T-cell (primary cell): ENCODE data around the gene ADGRG6. TPM values are rescaled to one million over a fixed set of nuclear protein-coding genes. Genes with fewer than 3 reads are reported as not detected.

Experiments
- ATAC-seq, 4 experiments: fragments of 200-7000 bp in 3 of 4; fragments of 150-1000 bp in 1 of 4; cut with Tn5 transposase; replicated peaks in 1 of 4; 1 replicate in 3 of 4; 2 replicates in 1 of 4; pipeline ENCODE4 v1.10.0; 2021; ENCODE audit warnings: moderate library complexity in 3 of 4, mild to moderate bottlenecking in 2 of 4, moderate number of reproducible peaks in 1 of 4
- CTCF ChIA-PET, 2 donors: fragments of 300-600 bp; sonication (Branson Sonifier 250); formaldehyde crosslinking; loops; one replicate each; lab custom pipeline; 2022; ENCODE audit warnings: antibody characterized with exemption in 2 of 2; lab: Charles Lee
- POLR2A ChIA-PET, 2 donors: fragments of 300-600 bp; sonication (Branson Sonifier 250); formaldehyde crosslinking; loops; one replicate each; lab custom pipeline; 2022; ENCODE audit warnings: antibody characterized with exemption in 2 of 2; lab: Charles Lee
- DNase-seq, 35 experiments: peaks; one replicate each; pipeline versions ENCODE4 v3.0.0 to v3.0.0-alpha.2; 2013 to 2023
- H3K27ac ChIP-seq: one replicate; pipeline ENCODE4 v1.5.1; 2013; ENCODE audit warnings: low read length
- H3K27me3 ChIP-seq, 2 experiments: replicated peaks in 1 of 2; 1 replicate in 1 of 2; 2 replicates in 1 of 2; pipeline versions ENCODE4 v1.6.1 to v1.7.0; 2013; ENCODE audit warnings: low read length in 1 of 2, mixed read lengths in 1 of 2; ENCODE audit not compliant: control insufficient read depth in 2 of 2, insufficient read depth in 2 of 2; ENCODE audit errors: extremely low read depth in 1 of 2
- H3K36me3 ChIP-seq, 2 donors: 1 replicate in 1 of 2; 2 replicates in 1 of 2; pipeline versions ENCODE4 v1.6.1 to v1.7.0; 2013; ENCODE audit warnings: low read length in 1 of 2; ENCODE audit not compliant: control insufficient read depth in 2 of 2, insufficient read depth in 1 of 2; ENCODE audit errors: extremely low read depth in 1 of 2
- H3K4me1 ChIP-seq, 2 experiments: 1 replicate in 1 of 2; 2 replicates in 1 of 2; pipeline versions ENCODE4 v1.6.1 to v1.7.0; 2013; ENCODE audit warnings: low read length in 2 of 2, mixed read lengths in 1 of 2; ENCODE audit not compliant: insufficient read depth in 2 of 2, control insufficient read depth in 1 of 2; ENCODE audit errors: extremely low read depth in 1 of 2
- H3K4me3 ChIP-seq, 2 donors: 1 replicate in 1 of 2; 2 replicates in 1 of 2; pipeline versions ENCODE4 v1.5.1 to v1.7.0; 2013; ENCODE audit warnings: mild to moderate bottlenecking in 2 of 2, low read length in 1 of 2, moderate library complexity in 1 of 2; ENCODE audit not compliant: control insufficient read depth in 1 of 2; ENCODE audit errors: extremely low read depth in 1 of 2
- H3K9me3 ChIP-seq: 2 replicates; pipeline ENCODE4 v1.7.0; 2013
- H3K27ac Mint-ChIP-seq, 2 donors: one replicate each; pipeline ENCODE4 v1.8.0; 2020 to 2021; ENCODE audit warnings: mild to moderate bottlenecking in 2 of 2, mixed read lengths in 2 of 2
- H3K27me3 Mint-ChIP-seq, 2 donors: one replicate each; pipeline ENCODE4 v1.8.0; 2021 to 2022; ENCODE audit warnings: mixed read lengths in 2 of 2
- H3K36me3 Mint-ChIP-seq: one replicate; pipeline ENCODE4 v1.8.0; 2021; ENCODE audit warnings: mixed read lengths
- H3K4me1 Mint-ChIP-seq, 3 donors: one replicate each; pipeline ENCODE4 v1.8.0; 2020 to 2022; ENCODE audit warnings: mixed read lengths in 3 of 3, mild to moderate bottlenecking in 1 of 3
- H3K4me3 Mint-ChIP-seq, 3 donors: one replicate each; pipeline ENCODE4 v1.8.0; 2020 to 2022; ENCODE audit warnings: mild to moderate bottlenecking in 3 of 3, mixed read lengths in 3 of 3, moderate library complexity in 3 of 3
- H3K9me3 Mint-ChIP-seq, 3 donors: one replicate each; pipeline ENCODE4 v1.8.0; 2020 to 2022; ENCODE audit warnings: mixed read lengths in 3 of 3
- WGBS: methylation state at CpG from one replicate; pipeline ENCODE4 v1.1.5; 2013; ENCODE audit warnings: missing lambda C conversion rate; ENCODE audit not compliant: insufficient coverage; 5-methylcytosine and 5-hydroxymethylcytosine counted together
- total RNA-seq, 35 experiments: library from RNA in 6 of 35; stranded (reverse) in 6 of 35; fragments of 120-200 nt in 1 of 35; gene quantifications; one replicate each; pipeline versions ENCODE4 v1.2.1 to v1.2.4 and lab custom pipeline; 2013 to 2026

The ADGRG6 gene
- total RNA-seq, 5 donors from 2014 or later (not counting 1 experiment from before 2014, with no cell fraction given), result 0.51 to 0.89 (median 0.61) TPM

- Histone ChIP-seq H3K4me1 (no peaks in the 10 kb centered on the region), H3K36me3 (no peaks in the 10 kb centered on the region), H3K27ac (no peak overlapping the region), H3K27me3 (no peaks in the 10 kb centered on the region), H3K9me3 (no peaks in the 10 kb centered on the region), H3K4me3 (no peak overlapping the region)
- POLR2A ChIA-PET, result no interaction called here
- DNase-seq (no peak), ATAC-seq (no peak)
- H3K4me1 Mint-ChIP-seq, result no peaks in the 10 kb centered on the region
- no peak overlapping the region for H3K27ac Mint-ChIP-seq
- WGBS, result 60% methylated on average over 1 of the region's 3 CpGs
- no peaks in the 10 kb centered on the region for H3K36me3 Mint-ChIP-seq
- H3K9me3 Mint-ChIP-seq, result no peaks in the 10 kb centered on the region
- no peak overlapping the region for H3K4me3 Mint-ChIP-seq
- peaks cover 6 to 8% of the 10 kb centered on the region in 2 donors for H3K27me3 Mint-ChIP-seq
- CTCF ChIA-PET, result no interaction called here
These were observed 47.5 kb downstream of the ADGRG6 start for GRCh38 chr6:142349215-142349823.

DNA sequence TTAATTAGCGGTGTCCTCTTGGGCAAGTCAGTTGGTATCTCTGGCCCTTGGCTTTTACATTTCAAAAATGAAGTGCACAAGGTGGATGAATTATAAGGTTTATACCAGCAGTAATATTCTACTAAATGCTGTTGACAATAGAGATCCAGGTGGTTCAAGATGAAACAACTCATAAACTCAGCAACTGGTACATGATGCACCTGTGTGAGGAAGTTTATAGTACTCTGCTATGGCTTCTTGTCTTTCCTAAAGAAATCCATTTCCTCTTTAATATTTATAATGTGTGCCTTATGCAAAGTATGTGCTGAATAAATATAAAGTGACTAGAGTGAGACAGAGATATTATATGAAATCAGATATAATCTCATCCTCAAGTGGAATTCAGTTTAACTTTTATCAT is 48.5 kb downstream of the ADGRG6 start:
- ChIA-PET POLR2A (no interaction called here), CTCF (no interaction called here)
- Histone ChIP-seq H3K36me3 (no peaks in the 10 kb centered on the region), H3K27me3 (no peaks in the 10 kb centered on the region), H3K27ac (no peak overlapping the region), H3K9me3 (no peaks in the 10 kb centered on the region), H3K4me3 (no peak overlapping the region), H3K4me1 (peaks cover 0 to 2% of the 10 kb centered on the region in 2 experiments)
- no peak for DNase-seq
- no peak for ATAC-seq
- H3K9me3 Mint-ChIP-seq, result no peaks in the 10 kb centered on the region
- no CpG with 5 or more reads among the region's 1 CpG for WGBS
- no peaks in the 10 kb centered on the region for H3K36me3 Mint-ChIP-seq
- no peak overlapping the region for H3K4me3 Mint-ChIP-seq
- H3K27ac Mint-ChIP-seq, result no peak overlapping the region
- H3K27me3 Mint-ChIP-seq, result peaks cover 6 to 8% of the 10 kb centered on the region in 2 donors
- H3K4me1 Mint-ChIP-seq, result no peaks in the 10 kb centered on the region

- ATAC-seq (no peak), DNase-seq (no peak)
- ChIA-PET POLR2A (interaction anchor here in 1 of 2 donors (0.8 kb wide), 1 partner anchor 63 kb away, joined by 3 read pairs; no protein-coding TSS in a partner anchor), CTCF (no interaction called here)
- Mint-ChIP-seq H3K27ac (no peak overlapping the region), H3K4me3 (no peak overlapping the region), H3K4me1 (peaks cover 6 to 17% (median 13%) of the 10 kb centered on the region in 3 donors), H3K36me3 (no peaks in the 10 kb centered on the region), H3K27me3 (peaks cover 2 to 4% of the 10 kb centered on the region in 2 donors), H3K9me3 (no peaks in the 10 kb centered on the region)
- H3K27me3 ChIP-seq, result no peaks in the 10 kb centered on the region
- H3K27ac ChIP-seq, result no peak overlapping the region
- H3K36me3 ChIP-seq, result no peaks in the 10 kb centered on the region
- H3K4me3 ChIP-seq, result no peak overlapping the region
- H3K4me1 ChIP-seq, result peaks cover 3 to 13% of the 10 kb centered on the region in 2 experiments
- no CpG with 5 or more reads among the region's 2 CpGs for WGBS
- no peaks in the 10 kb centered on the region for H3K9me3 ChIP-seq
These were observed 51.9 kb downstream of the ADGRG6 start for GRCh38 chr6:142353690-142354089.

DNA sequence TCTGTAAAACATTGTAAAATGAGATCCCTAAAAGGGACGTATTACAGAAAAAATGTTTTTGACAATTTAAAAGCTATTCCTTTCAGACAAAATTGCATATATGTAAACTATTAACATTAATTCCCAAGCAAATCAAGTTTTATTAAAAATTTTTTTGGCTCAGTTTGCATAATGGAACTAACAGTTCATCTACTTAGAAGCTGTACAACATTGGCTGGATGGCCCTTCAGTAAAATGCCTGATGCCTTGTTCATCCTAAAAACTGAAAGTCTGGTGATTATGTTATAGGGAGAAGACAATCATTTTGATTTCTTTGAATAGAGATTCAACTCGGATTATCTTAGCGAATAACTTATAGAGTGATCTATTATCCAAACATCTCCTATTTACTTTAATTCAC is 52.8 kb downstream of the ADGRG6 start:
- DNase-seq, result no peak
- Histone ChIP-seq H3K27ac (no peak overlapping the region), H3K36me3 (no peaks in the 10 kb centered on the region), H3K4me1 (peaks cover 3 to 16% of the 10 kb centered on the region in 2 experiments), H3K4me3 (no peak overlapping the region), H3K9me3 (no peaks in the 10 kb centered on the region), H3K27me3 (no peaks in the 10 kb centered on the region)
- WGBS, result no CpG with 5 or more reads among the region's 3 CpGs
- Mint-ChIP-seq H3K36me3 (no peaks in the 10 kb centered on the region), H3K27ac (no peak overlapping the region), H3K27me3 (peaks cover 2 to 4% of the 10 kb centered on the region in 2 donors), H3K4me1 (peaks cover 6 to 17% (median 13%) of the 10 kb centered on the region in 3 donors), H3K4me3 (no peak overlapping the region), H3K9me3 (no peaks in the 10 kb centered on the region)
- no peak for ATAC-seq
- CTCF ChIA-PET, result no interaction called here
- POLR2A ChIA-PET, result no interaction called here

- H3K4me3 ChIP-seq, result no peak overlapping the region
- H3K4me1 ChIP-seq, result peaks cover 3 to 16% of the 10 kb centered on the region in 2 experiments
- no peaks in the 10 kb centered on the region for H3K9me3 ChIP-seq
- no peaks in the 10 kb centered on the region for H3K36me3 ChIP-seq
- H3K27me3 ChIP-seq, result peaks cover 0 to under 1% of the 10 kb centered on the region in 2 experiments
- H3K27ac Mint-ChIP-seq, result peak overlapping the region in 1 of 2 donors; percentile 76
- 15% methylated on average over 4 of the region's 7 CpGs for WGBS
- DNase-seq (peak in 13 of 35 experiments; percentile 1 to 42 (median 5)), ATAC-seq (peak; percentile 65 to 94 (median 80))
- no peaks in the 10 kb centered on the region for H3K36me3 Mint-ChIP-seq
- no peak overlapping the region for H3K27ac ChIP-seq
- H3K4me3 Mint-ChIP-seq, result peak overlapping the region in 1 of 3 donors; percentile 5
- no peaks in the 10 kb centered on the region for H3K9me3 Mint-ChIP-seq
- POLR2A ChIA-PET, result no interaction called here
- peaks cover 6 to 17% (median 13%) of the 10 kb centered on the region in 3 donors for H3K4me1 Mint-ChIP-seq
- H3K27me3 Mint-ChIP-seq, result peaks cover 2% of the 10 kb centered on the region in 2 donors
- CTCF ChIA-PET, result interaction anchor here (0.8 to 1.3 kb wide), 3 partner anchors 13 to 40 kb away, joined by 3 to 4 read pairs (median 3); no protein-coding TSS in a partner anchor
These were observed 53.8 kb downstream of the ADGRG6 start for GRCh38 chr6:142355520-142356174.

DNA sequence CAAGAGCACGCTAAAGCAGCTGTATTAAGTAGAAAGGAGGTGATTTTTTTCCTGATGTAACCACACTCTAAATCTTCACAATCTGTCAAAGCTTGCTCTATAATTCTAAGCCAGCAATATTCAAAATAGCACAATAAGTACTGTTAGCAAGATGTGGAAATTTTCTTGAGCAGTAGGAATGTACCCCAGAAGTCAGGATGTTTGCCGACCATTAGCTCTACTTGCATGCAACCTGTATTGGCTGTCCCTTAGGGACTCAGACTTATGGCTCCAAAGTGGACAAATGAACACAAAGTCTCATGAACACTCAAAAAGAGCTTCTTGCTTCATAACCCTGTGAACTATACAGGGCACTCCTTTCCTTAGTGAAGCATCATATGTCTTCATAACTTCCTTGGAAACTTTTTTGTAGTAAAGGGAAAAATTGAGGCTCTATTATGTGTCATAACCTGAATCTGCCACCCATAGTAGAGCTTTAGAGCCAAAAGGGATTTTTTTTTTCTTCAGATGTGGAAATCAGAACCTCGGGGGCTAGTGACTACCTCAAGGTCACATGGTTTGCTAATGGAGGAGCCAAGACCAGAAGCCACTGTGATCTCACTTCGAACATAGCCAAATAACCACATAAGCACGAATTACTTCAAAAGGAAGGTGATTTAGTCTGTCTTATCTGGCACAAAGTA is 54.5 kb downstream of the ADGRG6 start:
- POLR2A ChIA-PET, result no interaction called here
- no peak overlapping the region for H3K4me3 Mint-ChIP-seq
- H3K4me1 ChIP-seq, result peaks cover 3 to 16% of the 10 kb centered on the region in 2 experiments
- H3K4me1 Mint-ChIP-seq, result peaks cover 6 to 17% (median 13%) of the 10 kb centered on the region in 3 donors
- H3K36me3 Mint-ChIP-seq, result no peaks in the 10 kb centered on the region
- ATAC-seq (peak in 2 of 4 experiments; percentile 24 to 26), DNase-seq (no peak)
- H3K9me3 Mint-ChIP-seq, result no peaks in the 10 kb centered on the region
- H3K27me3 ChIP-seq, result peaks cover 0 to 3% of the 10 kb centered on the region in 2 experiments
- H3K9me3 ChIP-seq, result no peaks in the 10 kb centered on the region
- WGBS, result no CpG with 5 or more reads among the region's 5 CpGs
- H3K36me3 ChIP-seq, result no peaks in the 10 kb centered on the region
- CTCF ChIA-PET, result interaction anchor here (0.8 to 1.3 kb wide), 3 partner anchors 13 to 40 kb away, joined by 3 to 4 read pairs (median 3); no protein-coding TSS in a partner anchor
- peaks cover 0 to 6% of the 10 kb centered on the region in 2 donors for H3K27me3 Mint-ChIP-seq
- H3K27ac ChIP-seq, result no peak overlapping the region
- peak overlapping the region in 1 of 2 donors; percentile 75 for H3K27ac Mint-ChIP-seq
- H3K4me3 ChIP-seq, result no peak overlapping the region
